ENCODE results near the gene PROK1.
"Not testable (repeated sequence)": the region's sequence is repeated elsewhere in the genome, so short reads cannot be mapped to it uniquely, and the experiment has no call there.

PROK1 gene

GRCh38 chr1:110411173-110411735 is 39.7 kb upstream of the PROK1 start:
- H3K9ac ChIP-seq (ENCODE audit: low read length), result no peak overlapping the region
- H3K27ac ChIP-seq (ENCODE audit: low read depth, low read length, poor library complexity, severe bottlenecking), result no peak overlapping the region
- no peak overlapping the region for H3K4me2 ChIP-seq (ENCODE audit: low read length)
- no peak overlapping the region for H2AFZ ChIP-seq (ENCODE audit: low read length)
- H3K4me3 ChIP-seq (ENCODE audit: low read depth, low read length, poor library complexity, severe bottlenecking), result no peak overlapping the region
- H3K9me2 ChIP-seq (ENCODE audit: low read depth, low read length), result no peaks in the 10 kb centered on the region
- H3K4me1 ChIP-seq (ENCODE audit: insufficient read depth, low read length, severe bottlenecking), result peaks cover 24% of the 10 kb centered on the region
- no peaks in the 10 kb centered on the region for H3K9me3 ChIP-seq (ENCODE audit: low read length)
- no peaks in the 10 kb centered on the region for H3F3A ChIP-seq (ENCODE audit: insufficient read depth, low read length)
- no peaks in the 10 kb centered on the region for H3K36me3 ChIP-seq (ENCODE audit: insufficient read depth, low read length)
- TF ChIP-seq EZH2 (IDR thresholded peaks at IDR 0.05; ENCODE audit: borderline replicate concordance, low read length), result no peak
- TF ChIP-seq CTCF (IDR thresholded peaks at IDR 0.05; ENCODE audit: low read length), result no peak
- peaks cover 6% of the 10 kb centered on the region for H3K79me2 ChIP-seq (ENCODE audit: insufficient read depth, low read length)
- no peaks in the 10 kb centered on the region for H4K20me1 ChIP-seq (ENCODE audit: insufficient read depth, low read length)
- H3K27me3 ChIP-seq (ENCODE audit: insufficient read depth, low read length), result no peaks in the 10 kb centered on the region

- H3K36me3 ChIP-seq (ENCODE audit: insufficient read depth, low read length), result no peaks in the 10 kb centered on the region
- no peaks in the 10 kb centered on the region for H3F3A ChIP-seq (ENCODE audit: insufficient read depth, low read length)
- H3K4me2 ChIP-seq (ENCODE audit: low read length), result no peak overlapping the region
- H3K27me3 ChIP-seq (ENCODE audit: insufficient read depth, low read length), result no peaks in the 10 kb centered on the region
- H3K27ac ChIP-seq (ENCODE audit: low read depth, low read length, poor library complexity, severe bottlenecking), result no peak overlapping the region
- H4K20me1 ChIP-seq (ENCODE audit: insufficient read depth, low read length), result no peaks in the 10 kb centered on the region
- no peak overlapping the region for H3K9ac ChIP-seq (ENCODE audit: low read length)
- no peaks in the 10 kb centered on the region for H3K9me3 ChIP-seq (ENCODE audit: low read length)
- H3K79me2 ChIP-seq (ENCODE audit: insufficient read depth, low read length), result no peaks in the 10 kb centered on the region
- no peak overlapping the region for H3K4me3 ChIP-seq (ENCODE audit: low read depth, low read length, poor library complexity, severe bottlenecking)
- H3K4me1 ChIP-seq (ENCODE audit: insufficient read depth, low read length, severe bottlenecking), result peaks cover 18% of the 10 kb centered on the region
- H2AFZ ChIP-seq (ENCODE audit: low read length), result no peak overlapping the region
- no peaks in the 10 kb centered on the region for H3K9me2 ChIP-seq (ENCODE audit: low read depth, low read length)
- TF ChIP-seq CTCF (IDR thresholded peaks at IDR 0.05; ENCODE audit: low read length) (peak; percentile 92), EZH2 (IDR thresholded peaks at IDR 0.05; ENCODE audit: borderline replicate concordance, low read length) (no peak)
Measured at GRCh38 chr1:110412576-110412975, 38.4 kb upstream of the PROK1 start.

DNA sequence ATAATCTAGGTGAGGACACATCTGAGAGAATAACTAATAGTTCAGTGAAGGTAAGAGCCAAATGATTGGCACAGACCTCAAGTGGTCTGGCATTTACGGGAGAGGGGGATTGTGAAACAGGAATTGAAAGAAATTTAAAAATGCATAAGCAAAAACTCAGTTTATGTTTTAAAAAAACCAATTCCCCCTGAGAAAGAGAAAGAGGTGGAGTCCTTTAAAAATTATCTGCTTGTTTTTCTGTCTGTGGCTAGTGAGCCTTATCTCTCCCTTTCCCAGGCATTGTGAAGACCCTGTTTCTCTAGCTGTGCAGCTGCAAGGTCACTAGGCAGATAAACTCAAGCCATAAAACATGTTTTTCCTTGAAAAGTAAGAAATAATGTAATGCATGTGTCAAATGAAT is 37.9 kb upstream of the PROK1 start:
- not testable (repeated sequence) for H4K20me1 ChIP-seq (ENCODE audit: insufficient read depth, low read length); H3K9me3 ChIP-seq (ENCODE audit: low read length); H3K9ac ChIP-seq (ENCODE audit: low read length); H3K79me2 ChIP-seq (ENCODE audit: insufficient read depth, low read length); H3F3A ChIP-seq (ENCODE audit: insufficient read depth, low read length); H3K9me2 ChIP-seq (ENCODE audit: low read depth, low read length); H3K36me3 ChIP-seq (ENCODE audit: insufficient read depth, low read length); H3K27me3 ChIP-seq (ENCODE audit: insufficient read depth, low read length); H3K27ac ChIP-seq (ENCODE audit: low read depth, low read length, poor library complexity, severe bottlenecking); H2AFZ ChIP-seq (ENCODE audit: low read length); H3K4me3 ChIP-seq (ENCODE audit: low read depth, low read length, poor library complexity, severe bottlenecking); H3K4me2 ChIP-seq (ENCODE audit: low read length)
- peaks cover 14% of the 10 kb centered on the region for H3K4me1 ChIP-seq (ENCODE audit: insufficient read depth, low read length, severe bottlenecking)

GRCh38 chr1:110418729-110419128 is 32.2 kb upstream of the PROK1 start:
- H3K9me2 ChIP-seq (ENCODE audit: low read depth, low read length), result no peaks in the 10 kb centered on the region
- no peak overlapping the region for H3K27ac ChIP-seq (ENCODE audit: low read depth, low read length, poor library complexity, severe bottlenecking)
- no peak overlapping the region for H3K9ac ChIP-seq (ENCODE audit: low read length)
- H3K36me3 ChIP-seq (ENCODE audit: insufficient read depth, low read length), result no peaks in the 10 kb centered on the region; the same call in 1 of the 2 replicates
- no peaks in the 10 kb centered on the region for H4K20me1 ChIP-seq (ENCODE audit: insufficient read depth, low read length)
- no peak overlapping the region for H3K4me3 ChIP-seq (ENCODE audit: low read depth, low read length, poor library complexity, severe bottlenecking)
- no peaks in the 10 kb centered on the region for H3K4me1 ChIP-seq (ENCODE audit: insufficient read depth, low read length, severe bottlenecking)
- peaks cover 5% of the 10 kb centered on the region; the same call in 1 of the 2 replicates for H3K9me3 ChIP-seq (ENCODE audit: low read length)
- H2AFZ ChIP-seq (ENCODE audit: low read length), result no peak overlapping the region
- no peaks in the 10 kb centered on the region for H3K79me2 ChIP-seq (ENCODE audit: insufficient read depth, low read length)
- H3F3A ChIP-seq (ENCODE audit: insufficient read depth, low read length), result no peaks in the 10 kb centered on the region
- TF ChIP-seq CTCF (IDR thresholded peaks at IDR 0.05; ENCODE audit: low read length), result no peak
- TF ChIP-seq EZH2 (IDR thresholded peaks at IDR 0.05; ENCODE audit: borderline replicate concordance, low read length), result no peak
- H3K4me2 ChIP-seq (ENCODE audit: low read length), result no peak overlapping the region
- H3K27me3 ChIP-seq (ENCODE audit: insufficient read depth, low read length), result no peaks in the 10 kb centered on the region; the same call in 1 of the 2 replicates
